K562 (cell line): ENCODE results near the gene STXBP5L. TPM values are rescaled to one million over a fixed set of nuclear protein-coding genes. Genes with fewer than 3 reads are reported as not detected.

Experiments
- ATAC-seq: fragments of 200-7000 bp; cut with Tn5 transposase; 3 replicates; pipeline ENCODE4 v1.9.1; 2020; ENCODE audit warnings: moderate library complexity
- BruUV-seq: library from RNA; stranded (reverse); fragments of 400-500 nt; replicated peaks from 2 replicates; lab custom pipeline; 2021; lab: Mats Ljungman, UMichigan
- CTCF ChIA-PET: fragments of 300-600 bp; formaldehyde crosslinking; extraction: SDS; loops from one replicate; lab custom pipeline; 2021; ENCODE audit warnings: low intra/inter-chr PET ratio; lab: Yijun Ruan, JAX
- POLR2A ChIA-PET: fragments of 300-600, 350-650 bp; sonication (Branson Sonifier 250); formaldehyde crosslinking; extraction: SDS; loops from one replicate; lab custom pipeline; 2021; ENCODE audit warnings: antibody characterized with exemption, inconsistent platforms; lab: Yijun Ruan, JAX
- DNase-seq, 4 experiments: peaks; one replicate each; pipeline versions ENCODE4 v3.0.0 to v3.0.0-alpha.2; 2011 to 2018; ENCODE audit warnings: low spot score in 3 of 4, mixed read lengths in 3 of 4; ENCODE audit errors: extremely low read depth in 1 of 4
- FAIRE-seq: peaks from 2 replicates; lab custom pipeline; 2011; peaks lifted over from hg19 to GRCh38; lab: Jason Lieb, UNC
- H2AFZ ChIP-seq: 2 replicates; pipeline ENCODE4 v1.6.0; 2011; ENCODE audit warnings: low read depth, low read length, control low read depth, inconsistent platforms
- H3K27ac ChIP-seq: fragments of 200-600 bp; 3 replicates; pipeline ENCODE4 v1.8.0; 2011; ENCODE audit warnings: low read depth, mild to moderate bottlenecking, control low read depth, inconsistent platforms, low read length, moderate library complexity, mixed read lengths; ENCODE audit errors: extremely low read depth
- H3K27me3 ChIP-seq, 2 experiments: fragments of 300-600 bp in 1 of 2; 2 replicates in 1 of 2; 3 replicates in 1 of 2; pipeline versions ENCODE4 v1.6.0 to v1.8.0; 2011; ENCODE audit warnings: inconsistent platforms in 2 of 2, low read length in 2 of 2, mild to moderate bottlenecking in 1 of 2, mixed read lengths in 1 of 2, moderate library complexity in 1 of 2; ENCODE audit not compliant: control insufficient read depth in 2 of 2, insufficient read depth in 2 of 2
- H3K36me3 ChIP-seq: fragments of 300-600 bp; 3 replicates; pipeline ENCODE4 v1.8.0; 2011; ENCODE audit warnings: mild to moderate bottlenecking, low read length, inconsistent platforms; ENCODE audit not compliant: control insufficient read depth, insufficient read depth
- H3K4me1 ChIP-seq, 2 experiments: fragments of 200-600 bp in 1 of 2; replicated peaks in 1 of 2; 2 replicates in 1 of 2; 3 replicates in 1 of 2; pipeline versions ENCODE4 v1.5.1 to v1.8.0; 2011; ENCODE audit warnings: inconsistent platforms in 2 of 2, low read length in 2 of 2, mild to moderate bottlenecking in 1 of 2, mixed read lengths in 1 of 2, moderate library complexity in 1 of 2; ENCODE audit not compliant: control insufficient read depth in 2 of 2, insufficient read depth in 2 of 2
- H3K4me2 ChIP-seq: 2 replicates; pipeline ENCODE4 v1.6.1; 2011; ENCODE audit warnings: low read length, control low read depth, inconsistent platforms, mixed read lengths; ENCODE audit not compliant: insufficient read depth
- H3K4me3 ChIP-seq: fragments of 200-600 bp; sonication (generic), shearing (Covaris generic); 2 replicates; pipeline ENCODE4 v1.5.1; 2016; ENCODE audit warnings: control low read depth, inconsistent platforms
- H3K79me2 ChIP-seq: fragments of 200-600 bp; 3 replicates; pipeline ENCODE4 v1.8.0; 2011; ENCODE audit warnings: low read length, inconsistent platforms; ENCODE audit not compliant: control insufficient read depth, insufficient read depth
- H3K9ac ChIP-seq, 2 experiments: 2 replicates each; pipeline versions ENCODE4 v1.6.0 to v1.6.1; 2011; ENCODE audit warnings: low read depth in 2 of 2, low read length in 2 of 2, control low read depth in 1 of 2, inconsistent platforms in 1 of 2, mild to moderate bottlenecking in 1 of 2, mixed read lengths in 1 of 2; ENCODE audit not compliant: insufficient read depth in 1 of 2
- H3K9me1 ChIP-seq: one replicate; pipeline ENCODE4 v1.6.0; 2011; ENCODE audit warnings: inconsistent platforms, mild to moderate bottlenecking, low read length, moderate library complexity; ENCODE audit not compliant: control insufficient read depth, insufficient read depth
- H3K9me3 ChIP-seq: replicated peaks from 2 replicates; pipeline ENCODE4 v1.5.1; 2011; ENCODE audit warnings: low read depth, low read length, inconsistent platforms; ENCODE audit not compliant: control insufficient read depth, insufficient read depth
- H4K20me1 ChIP-seq: replicated peaks from 2 replicates; pipeline ENCODE4 v1.6.1; 2011; ENCODE audit warnings: low read length, inconsistent platforms, mixed read lengths; ENCODE audit not compliant: control insufficient read depth, insufficient read depth
- BRF1 ChIP-seq: IDR thresholded peaks from 3 replicates; pipeline ENCODE4 v1.6.1; 2011; ENCODE audit warnings: borderline replicate concordance, mild to moderate bottlenecking; ENCODE audit not compliant: insufficient read length; ENCODE audit errors: extremely low read depth
- FOXK1 ChIP-seq: sonication (generic); formaldehyde crosslinking; IDR thresholded peaks from 2 replicates; pipeline ENCODE4 v1.8.0; 2022; ENCODE audit warnings: missing genetic modification reagents, mild to moderate bottlenecking, borderline replicate concordance
- HEY1 ChIP-seq: fragments of 250-450 bp; sonication (Bioruptor Pico); IDR thresholded peaks from 2 replicates; pipeline ENCODE4 v1.5.0; 2020; ENCODE audit warnings: mild to moderate bottlenecking, moderate library complexity, borderline replicate concordance
- KLF13 ChIP-seq: fragments of 450-650 bp; IDR thresholded peaks from 2 replicates; pipeline ENCODE4 v1.6.1; 2016; ENCODE audit warnings: missing genetic modification characterization, low read depth, mild to moderate bottlenecking, missing compliant biosample characterization, moderate library complexity, borderline replicate concordance
- NFXL1 ChIP-seq: fragments of 450-650 bp; formaldehyde crosslinking; IDR thresholded peaks from 2 replicates; pipeline ENCODE4 v1.4.0; 2021; ENCODE audit warnings: mild to moderate bottlenecking
- POLR2AphosphoS5 ChIP-seq: IDR thresholded peaks from 2 replicates; pipeline ENCODE4 v1.6.1; 2011; ENCODE audit warnings: mild to moderate bottlenecking, low read depth, low read length, moderate library complexity; ENCODE audit not compliant: control insufficient read depth, insufficient read depth
- RNF219 ChIP-seq: fragments of 250-450 bp; sonication (Bioruptor Pico); IDR thresholded peaks from 2 replicates; pipeline ENCODE4 v1.5.0; 2022; ENCODE audit warnings: mild to moderate bottlenecking
- SP1 ChIP-seq: sonication (generic); formaldehyde crosslinking; IDR thresholded peaks from 2 replicates; pipeline ENCODE4 v1.8.1; 2022; ENCODE audit warnings: mild to moderate bottlenecking, missing genetic modification reagents
- TEAD4 ChIP-seq, 2 experiments: sonication (generic) in 1 of 2; formaldehyde crosslinking in 1 of 2; IDR thresholded peaks; 2 replicates each; pipeline versions ENCODE4 v1.6.1 to v1.8.0; 2012 to 2022; ENCODE audit warnings: borderline replicate concordance in 1 of 2, inconsistent platforms in 1 of 2, low read length in 1 of 2, mild to moderate bottlenecking in 1 of 2, missing genetic modification reagents in 1 of 2
- YBX1 ChIP-seq: fragments of 450-650 bp; IDR thresholded peaks from 2 replicates; pipeline ENCODE4 v1.7.1; 2016; ENCODE audit warnings: mild to moderate bottlenecking
- ZNF444 ChIP-seq: fragments of 250-450 bp; sonication (Bioruptor Pico); IDR thresholded peaks from 2 replicates; pipeline ENCODE4 v1.4.0; 2020; ENCODE audit warnings: mild to moderate bottlenecking, moderate library complexity
- ZNF445 ChIP-seq: fragments of 250-450 bp; sonication (Bioruptor Pico); IDR thresholded peaks from 2 replicates; pipeline ENCODE4 v1.4.0; 2020; ENCODE audit warnings: low read depth, mild to moderate bottlenecking, moderate library complexity
- ZNF551 ChIP-seq: fragments of 250-450 bp; sonication (Bioruptor Pico); IDR thresholded peaks from 2 replicates; pipeline ENCODE4 v1.5.0; 2021; ENCODE audit warnings: mild to moderate bottlenecking, moderate library complexity
- ZNF766 ChIP-seq: fragments of 200-800 bp; sonication (Bioruptor generic); conservative IDR thresholded peaks from 2 replicates; pipeline ENCODE4 v1.6.1; 2016; ENCODE audit warnings: missing genetic modification characterization, missing compliant biosample characterization
- WGBS: fragments of 100-300 bp; shearing (Covaris generic); methylation state at CpG from one replicate; pipeline ENCODE4 v1.1.6; 2016; ENCODE audit warnings: low coverage, mixed read lengths; ENCODE audit not compliant: insufficient coverage; ENCODE audit errors: missing lambda C conversion rate; 5-methylcytosine and 5-hydroxymethylcytosine counted together
- in situ Hi-C: fragments of 300-500 bp; cut with MboI; formaldehyde crosslinking; loops from 4 replicates; pipeline ENCODE4 v1.15.0; 2018; ENCODE audit warnings: inconsistent platforms, mixed read lengths
- intact Hi-C: fragments of 100-400 bp; cut with micrococcal nuclease; formaldehyde crosslinking; loops from 2 replicates; pipeline ENCODE4 v1.14.2; 2022
- polyA plus RNA-seq, 8 experiments: library from polyadenylated mRNA; depleted of rRNA in 4 of 8; stranded (reverse) in 5 of 8; unstranded in 3 of 8; fragments of >200 nt; fragmentation: Nextera tagmentation in 2 of 8; fragmentation: Illumina TruSeq in 1 of 8; extraction: Ambion mirVana in 2 of 8; extraction: Trizol in 1 of 8; gene quantifications; 2 replicates each; pipeline versions ENCODE4 v1.2.1 to v1.2.3, GENCODE V29; 2011 to 2014; ENCODE audit warnings: inconsistent platforms in 1 of 8, missing spikeins in 1 of 8
- total RNA-seq, 7 experiments: library from RNA; depleted of rRNA in 6 of 7; stranded (reverse); fragments of >200 nt in 6 of 7; fragmentation: Illumina TruSeq in 2 of 7; extraction: Trizol in 2 of 7; gene quantifications; 2 replicates each; pipeline versions ENCODE4 v1.2.1 to v1.2.3, GENCODE V29; 2011 to 2021; ENCODE audit warnings: low replicate concordance in 1 of 7

Gene STXBP5L
- total and polyA plus RNA-seq, 9 of the 15 experiments (the other 6 are each of a cell fraction or from before 2014, with no cell fraction given): 0.03 to 0.04 (median 0.03) TPM; not detected in 6

DNA sequence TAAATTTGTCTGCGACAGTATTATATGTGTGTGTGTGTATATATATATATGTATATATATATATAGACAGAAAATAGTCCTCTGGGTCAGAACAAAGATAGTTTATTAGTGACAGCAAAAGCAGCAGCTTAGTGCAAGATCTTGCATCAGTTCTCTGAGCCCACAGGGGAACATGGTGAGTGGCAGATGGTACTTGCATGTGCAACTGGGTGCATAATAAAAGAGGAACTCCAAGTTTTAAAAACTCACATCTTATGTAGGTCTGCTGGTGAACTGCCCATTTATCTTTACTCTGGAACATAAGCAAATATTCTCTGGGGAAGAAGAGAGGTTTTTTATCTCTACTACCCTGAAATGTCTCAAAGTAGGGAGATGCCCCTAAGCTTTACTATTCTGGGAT, 361.4 kb downstream of the STXBP5L start:
- no TSS peak for BruUV-seq
- CTCF ChIA-PET: no interaction called here
- Histone ChIP-seq H3K36me3 (no peaks in the 10 kb centered on the region), H3K27ac (no peak overlapping the region), H4K20me1 (no peaks in the 10 kb centered on the region), H3K9ac (no peak overlapping the region), H3K27me3 (no peaks in the 10 kb centered on the region; a peak in 1 of 5 replicates), H3K9me3 (no peaks in the 10 kb centered on the region), H2AFZ (no peak overlapping the region)
- ATAC-seq (no peak), FAIRE-seq (no peak)
- in situ Hi-C loops: no loop called here
- POLR2A ChIA-PET: no interaction called here
- WGBS: 0% methylated on average over 1 of the region's 1 CpG
- TF ChIP-seq POLR2AphosphoS5: no peak
- TF ChIP-seq ZNF551: no peak
- TF ChIP-seq, all 486 proteins: peak for 0
- intact Hi-C loops: no loop called here
- no peaks in the 10 kb centered on the region for H3K79me2 ChIP-seq
- no peak overlapping the region for H3K4me3 ChIP-seq
- H3K4me1 ChIP-seq: no peaks in the 10 kb centered on the region
- DNase-seq: no peak
- no peak overlapping the region for H3K4me2 ChIP-seq
- H3K9me1 ChIP-seq: no peaks in the 10 kb centered on the region

DNA sequence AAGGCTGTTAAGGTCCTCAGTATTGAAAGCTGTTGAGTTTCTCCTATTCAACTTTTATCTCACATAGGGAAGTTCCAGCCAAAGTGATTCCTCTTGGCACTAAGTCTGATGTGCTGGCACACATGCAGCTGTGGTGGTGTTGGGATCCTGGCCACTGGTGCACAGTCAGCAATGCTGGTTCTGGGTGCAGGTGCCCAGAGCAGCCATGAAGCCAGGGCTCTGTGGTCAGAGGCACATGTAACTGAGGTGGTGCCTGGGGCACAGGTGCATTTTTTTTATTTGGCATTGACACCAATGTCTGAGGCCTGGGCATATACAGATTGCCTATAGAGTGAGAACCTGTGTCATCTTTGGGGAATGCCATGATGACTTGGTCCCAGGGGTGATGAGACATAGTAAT, 366.4 kb downstream of the STXBP5L start:
- intact Hi-C loops: no loop called here
- H3K4me3 ChIP-seq: no peak overlapping the region
- FAIRE-seq (no peak), DNase-seq (no peak), ATAC-seq (no peak)
- no TSS peak for BruUV-seq
- no peak overlapping the region for H3K9ac ChIP-seq
- H3K27me3 ChIP-seq: no peaks in the 10 kb centered on the region; a peak in 1 of 5 replicates
- ChIA-PET POLR2A (no interaction called here), CTCF (no interaction called here)
- no peaks in the 10 kb centered on the region for H3K4me1 ChIP-seq
- H3K4me2 ChIP-seq: no peak overlapping the region
- no peaks in the 10 kb centered on the region for H3K79me2 ChIP-seq
- no peaks in the 10 kb centered on the region for H3K9me1 ChIP-seq
- no peaks in the 10 kb centered on the region for H3K9me3 ChIP-seq
- in situ Hi-C loops: no loop called here
- H3K36me3 ChIP-seq: no peaks in the 10 kb centered on the region
- no peaks in the 10 kb centered on the region for H4K20me1 ChIP-seq
- no peak overlapping the region for H2AFZ ChIP-seq
- no peak for TF ChIP-seq ZNF445 (CRISPR knock-in tag)
- TF ChIP-seq ZNF444 (CRISPR knock-in tag): no peak
- TF ChIP-seq TEAD4 (IDR thresholded peaks at IDR 0.05; ENCODE audit: low read length): no peak
- no peak for TF ChIP-seq TEAD4 (CRISPR knock-in tag; IDR thresholded peaks at IDR 0.05; ENCODE audit: borderline replicate concordance)
- TF ChIP-seq BRF1: no peak
- no peak for TF ChIP-seq ZNF766
- TF ChIP-seq HEY1: no peak
- no peak for TF ChIP-seq NFXL1
- no peak for TF ChIP-seq RNF219 (CRISPR knock-in tag)
- TF ChIP-seq KLF13 (tag): no peak
- TF ChIP-seq FOXK1 (CRISPR knock-in tag): no peak
- TF ChIP-seq YBX1: no peak
- TF ChIP-seq SP1 (CRISPR knock-in tag): no peak
- H3K27ac ChIP-seq: no peak overlapping the region
